KOPT-K1 (cell line): Measurements from ENCODE around the gene CHRM5.
"Not testable (repeated sequence)": the region's sequence is repeated elsewhere in the genome, so short reads cannot be mapped to it uniquely, and the experiment has no call there.

Source experiments
- H3K27ac ChIP-seq: fragments of 200-600 bp; sonication (generic); 2 replicates; pipeline ENCODE4 v1.5.1; 2016; ENCODE audit warnings: antibody characterized with exemption, mild to moderate bottlenecking, low read depth, low read length; ENCODE audit not compliant: poor library complexity, severe bottlenecking
- H3K36me3 ChIP-seq: fragments of 200-600 bp; sonication (generic); 2 replicates; pipeline ENCODE4 v1.5.1; 2017; ENCODE audit warnings: antibody characterized with exemption, mild to moderate bottlenecking, low read length, moderate library complexity; ENCODE audit not compliant: insufficient read depth
- H3K9me3 ChIP-seq: fragments of 200-600 bp; sonication (generic); 2 replicates; pipeline ENCODE4 v1.5.1; 2017; ENCODE audit warnings: antibody characterized with exemption, low read length, mild to moderate bottlenecking; ENCODE audit not compliant: insufficient read depth, poor library complexity, severe bottlenecking

The CHRM5 gene

GRCh38 chr15:34013746-34014145 lies 45.4 kb downstream of the CHRM5 start:
- Histone ChIP-seq H3K36me3 (no peaks in the 10 kb centered on the region), H3K9me3 (no peaks in the 10 kb centered on the region), H3K27ac (no peak overlapping the region)

GRCh38 chr15:34014556-34014955 lies 46.3 kb downstream of the CHRM5 start:
- H3K27ac ChIP-seq: no peak overlapping the region
- H3K9me3 ChIP-seq: no peaks in the 10 kb centered on the region
- no peaks in the 10 kb centered on the region for H3K36me3 ChIP-seq

- Histone ChIP-seq H3K36me3 (no peaks in the 10 kb centered on the region), H3K9me3 (no peaks in the 10 kb centered on the region), H3K27ac (no peak overlapping the region)
These were observed 49.8 kb downstream of the CHRM5 start for GRCh38 chr15:34018021-34018645.

GRCh38 chr15:34018738-34019137 lies 50.4 kb downstream of the CHRM5 start:
- H3K36me3 ChIP-seq, H3K9me3 ChIP-seq, H3K27ac ChIP-seq: not testable (repeated sequence)

- H3K36me3 ChIP-seq: no peaks in the 10 kb centered on the region
- H3K9me3 ChIP-seq: no peaks in the 10 kb centered on the region
- no peak overlapping the region for H3K27ac ChIP-seq
These were observed 51.2 kb downstream of the CHRM5 start for GRCh38 chr15:34019369-34019990.

GRCh38 chr15:34023907-34024306 lies 55.6 kb downstream of the CHRM5 start:
- Histone ChIP-seq H3K27ac (no peak overlapping the region), H3K36me3 (no peaks in the 10 kb centered on the region), H3K9me3 (peaks cover 12% of the 10 kb centered on the region)

- Histone ChIP-seq H3K36me3 (no peaks in the 10 kb centered on the region), H3K27ac (no peak overlapping the region), H3K9me3 (peaks cover 12% of the 10 kb centered on the region)
These were observed 57.0 kb downstream of the CHRM5 start for GRCh38 chr15:34025252-34025651.

- no peaks in the 10 kb centered on the region for H3K36me3 ChIP-seq
- peaks cover 12% of the 10 kb centered on the region for H3K9me3 ChIP-seq
- no peak overlapping the region for H3K27ac ChIP-seq
These were observed 59.3 kb downstream of the CHRM5 start for GRCh38 chr15:34027606-34028005.

- no peaks in the 10 kb centered on the region for H3K36me3 ChIP-seq
- no peak overlapping the region for H3K27ac ChIP-seq
- H3K9me3 ChIP-seq: peaks cover 12% of the 10 kb centered on the region
These were observed 63.9 kb downstream of the CHRM5 start for GRCh38 chr15:34031987-34032760.

- Histone ChIP-seq H3K27ac (peak overlapping the region; percentile 68), H3K36me3 (no peaks in the 10 kb centered on the region), H3K9me3 (no peaks in the 10 kb centered on the region)
These were observed 70.0 kb downstream of the CHRM5 start for GRCh38 chr15:34038023-34038870.

GRCh38 chr15:34038871-34039789 lies 70.8 kb downstream of the CHRM5 start, which contains the start of gene AVEN:
Gene AVEN (minus strand): TSS chr15:34039204. CDS start chr15:34039046, 158 bp downstream.
- H3K36me3 ChIP-seq: no peaks in the 10 kb centered on the region
- H3K27ac ChIP-seq: peak within 1 kb of the TSS; percentile 68
- no peaks in the 10 kb centered on the region for H3K9me3 ChIP-seq

- Histone ChIP-seq H3K9me3 (no peaks in the 10 kb centered on the region), H3K27ac (peak overlapping the region; percentile 68), H3K36me3 (no peaks in the 10 kb centered on the region)
These were observed 71.5 kb downstream of the CHRM5 start for GRCh38 chr15:34039790-34040113.

GRCh38 chr15:34043391-34043790 lies 75.1 kb downstream of the CHRM5 start:
- Histone ChIP-seq H3K36me3 (no peaks in the 10 kb centered on the region), H3K9me3 (no peaks in the 10 kb centered on the region)

GRCh38 chr15:34043813-34044212 lies 75.5 kb downstream of the CHRM5 start:
- H3K27ac ChIP-seq: no peak overlapping the region
- H3K36me3 ChIP-seq: no peaks in the 10 kb centered on the region
- no peaks in the 10 kb centered on the region for H3K9me3 ChIP-seq

More at GRCh38 chr15:34043391-34043790, 75.1 kb downstream of the CHRM5 start:
- H3K27ac ChIP-seq: no peak overlapping the region
